ENCODE data around the gene ANAPC15. TPM values are rescaled to one million over a fixed set of nuclear protein-coding genes. Genes with fewer than 3 reads are reported as not detected.

ANAPC15 gene
- total RNA-seq, 5 donors from 2014 or later (not counting 1 experiment from before 2014, with no cell fraction given) = 44.8 to 51.0 (median 47.7) TPM

- peak within 1 kb of the TSS; percentile 93 to 98 (median 93) for H3K4me3 Mint-ChIP-seq
Observed at GRCh38 chr11:72080326-72081183, 31.9 kb downstream of the ANAPC15 start, which contains the start of the genes LRRC51 and NUMA1. Gene LRRC51, plus strand, starts transcription at chr11:72080850. Its CDS starts 8,234 bp downstream, at chr11:72089084. Gene NUMA1, minus strand, starts transcription at chr11:72080542. Its CDS starts 44,599 bp downstream, at chr11:72035943.

GRCh38 chr11:72079819-72080325 is 32.6 kb downstream of the ANAPC15 start:
- Histone ChIP-seq H3K27me3 (replicated peaks in 1 of 2; ENCODE audit: control insufficient read depth in 2 of 2, extremely low read depth in 1 of 2, insufficient read depth in 2 of 2, low read length in 1 of 2) (no peaks in the 10 kb centered on the region), H3K9me3 (no peaks in the 10 kb centered on the region), H3K4me3 (ENCODE audit: control insufficient read depth in 1 of 2, extremely low read depth in 1 of 2, low read length in 1 of 2) (peak overlapping the region; percentile 71 to 83), H3K4me1 (ENCODE audit: control insufficient read depth in 1 of 2, extremely low read depth in 1 of 2, insufficient read depth in 2 of 2, low read length in 2 of 2) (peaks cover 13 to 25% of the 10 kb centered on the region in 2 experiments), H3K27ac (ENCODE audit: low read length) (peak overlapping the region; percentile 78), H3K36me3 (ENCODE audit: control insufficient read depth in 2 of 2, extremely low read depth in 1 of 2, insufficient read depth in 1 of 2, low read length in 1 of 2) (no peaks in the 10 kb centered on the region)
- Mint-ChIP-seq H3K27me3 (no peaks in the 10 kb centered on the region), H3K4me3 (peak overlapping the region; percentile 93 to 98 (median 93)), H3K27ac (peak overlapping the region; percentile 94 to 97), H3K9me3 (no peaks in the 10 kb centered on the region), H3K4me1 (peaks cover 48 to 62% (median 50%) of the 10 kb centered on the region in 3 donors), H3K36me3 (peaks cover 4% of the 10 kb centered on the region)
- ATAC-seq (replicated peaks in 1 of 4) (peak in 2 of 4 experiments; percentile 18 to 34), DNase-seq (peak in 20 of 35 experiments; percentile 9 to 57 (median 26))
- CTCF ChIA-PET = interaction anchor here in 1 of 2 donors (0.6 to 2.4 kb wide), 3 partner anchors 12 to 55 kb away, joined by 3 to 12 read pairs (median 8); no protein-coding TSS in a partner anchor
- POLR2A ChIA-PET = no interaction called here
- 0% methylated on average over 6 of the region's 16 CpGs for WGBS (ENCODE audit: insufficient coverage)

More at GRCh38 chr11:72080326-72081183, 31.9 kb downstream of the ANAPC15 start, which contains the start of the genes LRRC51 and NUMA1:
- Histone ChIP-seq H3K9me3 (no peaks in the 10 kb centered on the region), H3K36me3 (ENCODE audit: control insufficient read depth in 2 of 2, extremely low read depth in 1 of 2, insufficient read depth in 1 of 2, low read length in 1 of 2) (peaks cover 0 to 3% of the 10 kb centered on the region in 2 donors), H3K27me3 (replicated peaks in 1 of 2; ENCODE audit: control insufficient read depth in 2 of 2, extremely low read depth in 1 of 2, insufficient read depth in 2 of 2, low read length in 1 of 2) (no peaks in the 10 kb centered on the region), H3K4me3 (ENCODE audit: control insufficient read depth in 1 of 2, extremely low read depth in 1 of 2, low read length in 1 of 2) (peak within 1 kb of the TSS; percentile 71 to 83), H3K4me1 (ENCODE audit: control insufficient read depth in 1 of 2, extremely low read depth in 1 of 2, insufficient read depth in 2 of 2, low read length in 2 of 2) (peaks cover 9 to 21% of the 10 kb centered on the region in 2 experiments), H3K27ac (ENCODE audit: low read length) (peak within 1 kb of the TSS; percentile 78)
- WGBS (ENCODE audit: insufficient coverage) = 2% methylated on average over 50 of the region's 60 CpGs
- ATAC-seq (replicated peaks in 1 of 4) (peak; percentile 89 to 92 (median 91)), DNase-seq (peak; percentile 96 to 100 (median 99))
- Mint-ChIP-seq H3K36me3 (peaks cover 3% of the 10 kb centered on the region), H3K27ac (peak within 1 kb of the TSS; percentile 94 to 97), H3K9me3 (no peaks in the 10 kb centered on the region), H3K27me3 (no peaks in the 10 kb centered on the region), H3K4me1 (peaks cover 48 to 57% (median 50%) of the 10 kb centered on the region in 3 donors)
- ChIA-PET POLR2A (interaction anchor here in 1 of 2 donors (0.6 kb wide), 1 partner anchor 56 kb away, joined by 4 read pairs; no protein-coding TSS in a partner anchor), CTCF (interaction anchor here in 1 of 2 donors (1.1 to 2.4 kb wide), 2 partner anchors 40 to 55 kb away, joined by 8 to 12 read pairs; no protein-coding TSS in a partner anchor)

GRCh38 chr11:72078477-72078876 is 34.0 kb downstream of the ANAPC15 start:
- Histone ChIP-seq H3K27me3 (replicated peaks in 1 of 2; ENCODE audit: control insufficient read depth in 2 of 2, extremely low read depth in 1 of 2, insufficient read depth in 2 of 2, low read length in 1 of 2) (no peaks in the 10 kb centered on the region), H3K27ac (ENCODE audit: low read length) (no peak overlapping the region), H3K4me3 (ENCODE audit: control insufficient read depth in 1 of 2, extremely low read depth in 1 of 2, low read length in 1 of 2) (no peak overlapping the region), H3K4me1 (ENCODE audit: control insufficient read depth in 1 of 2, extremely low read depth in 1 of 2, insufficient read depth in 2 of 2, low read length in 2 of 2) (peaks cover 13 to 25% of the 10 kb centered on the region in 2 experiments), H3K9me3 (no peaks in the 10 kb centered on the region), H3K36me3 (ENCODE audit: control insufficient read depth in 2 of 2, extremely low read depth in 1 of 2, insufficient read depth in 1 of 2, low read length in 1 of 2) (no peaks in the 10 kb centered on the region)
- 96% methylated on average over 4 of the region's 6 CpGs for WGBS (ENCODE audit: insufficient coverage)
- ChIA-PET CTCF (interaction anchor here in 1 of 2 donors (0.6 to 2.4 kb wide), 7 partner anchors 11 to 145 kb away, joined by 4 to 12 read pairs (median 4); no protein-coding TSS in a partner anchor), POLR2A (interaction anchor here (0.5 to 0.6 kb wide), 3 partner anchors 38 to 67 kb away, joined by 3 read pairs; no protein-coding TSS in a partner anchor)
- Mint-ChIP-seq H3K4me3 (peak overlapping the region; percentile 31 to 98 (median 49)), H3K27ac (peak overlapping the region; percentile 2 to 11), H3K9me3 (no peaks in the 10 kb centered on the region), H3K36me3 (peaks cover 4% of the 10 kb centered on the region), H3K27me3 (no peaks in the 10 kb centered on the region), H3K4me1 (peaks cover 48 to 63% (median 50%) of the 10 kb centered on the region in 3 donors)
- no peak for ATAC-seq (replicated peaks in 1 of 4)
- DNase-seq = no peak

GRCh38 chr11:72075756-72076155 is 36.7 kb downstream of the ANAPC15 start:
- no peaks in the 10 kb centered on the region for H3K36me3 ChIP-seq (ENCODE audit: control insufficient read depth in 2 of 2, extremely low read depth in 1 of 2, insufficient read depth in 1 of 2, low read length in 1 of 2)
- peaks cover 8% of the 10 kb centered on the region for H3K36me3 Mint-ChIP-seq
- H3K27ac ChIP-seq (ENCODE audit: low read length) = no peak overlapping the region
- WGBS (ENCODE audit: insufficient coverage) = no CpG with 5 or more reads among the region's 4 CpGs
- no peak overlapping the region for H3K27ac Mint-ChIP-seq
- no peaks in the 10 kb centered on the region for H3K27me3 Mint-ChIP-seq
- H3K27me3 ChIP-seq (replicated peaks in 1 of 2; ENCODE audit: control insufficient read depth in 2 of 2, extremely low read depth in 1 of 2, insufficient read depth in 2 of 2, low read length in 1 of 2) = no peaks in the 10 kb centered on the region
- POLR2A ChIA-PET = no interaction called here
- no peaks in the 10 kb centered on the region for H3K9me3 ChIP-seq
- H3K4me1 Mint-ChIP-seq = peaks cover 29 to 60% (median 41%) of the 10 kb centered on the region in 3 donors
- no peak overlapping the region for H3K4me3 Mint-ChIP-seq
- H3K4me3 ChIP-seq (ENCODE audit: control insufficient read depth in 1 of 2, extremely low read depth in 1 of 2, low read length in 1 of 2) = no peak overlapping the region
- no peaks in the 10 kb centered on the region for H3K9me3 Mint-ChIP-seq
- CTCF ChIA-PET = interaction anchor here in 1 of 2 donors (1.2 kb wide), 1 partner anchor 15 kb away, joined by 4 read pairs; no protein-coding TSS in a partner anchor
- DNase-seq = no peak
- peaks cover 8 to 24% of the 10 kb centered on the region in 2 experiments for H3K4me1 ChIP-seq (ENCODE audit: control insufficient read depth in 1 of 2, extremely low read depth in 1 of 2, insufficient read depth in 2 of 2, low read length in 2 of 2)
- no peak for ATAC-seq (replicated peaks in 1 of 4)

GRCh38 chr11:72075109-72075508 is 37.4 kb downstream of the ANAPC15 start:
- Mint-ChIP-seq H3K4me3 (no peak overlapping the region), H3K4me1 (peaks cover 28 to 58% (median 37%) of the 10 kb centered on the region in 3 donors), H3K27ac (no peak overlapping the region), H3K9me3 (no peaks in the 10 kb centered on the region), H3K27me3 (no peaks in the 10 kb centered on the region), H3K36me3 (peaks cover 10% of the 10 kb centered on the region)
- Histone ChIP-seq H3K9me3 (no peaks in the 10 kb centered on the region), H3K27ac (ENCODE audit: low read length) (no peak overlapping the region), H3K36me3 (ENCODE audit: control insufficient read depth in 2 of 2, extremely low read depth in 1 of 2, insufficient read depth in 1 of 2, low read length in 1 of 2) (no peaks in the 10 kb centered on the region), H3K4me1 (ENCODE audit: control insufficient read depth in 1 of 2, extremely low read depth in 1 of 2, insufficient read depth in 2 of 2, low read length in 2 of 2) (peaks cover 8 to 22% of the 10 kb centered on the region in 2 experiments), H3K27me3 (replicated peaks in 1 of 2; ENCODE audit: control insufficient read depth in 2 of 2, extremely low read depth in 1 of 2, insufficient read depth in 2 of 2, low read length in 1 of 2) (no peaks in the 10 kb centered on the region), H3K4me3 (ENCODE audit: control insufficient read depth in 1 of 2, extremely low read depth in 1 of 2, low read length in 1 of 2) (no peak overlapping the region)
- no CpG with 5 or more reads among the region's 1 CpG for WGBS (ENCODE audit: insufficient coverage)
- ATAC-seq (replicated peaks in 1 of 4) (no peak), DNase-seq (peak in 2 of 35 experiments; percentile 9 to 28)
- POLR2A ChIA-PET = interaction anchor here in 1 of 2 donors (0.5 to 0.8 kb wide), 2 partner anchors 11 to 34 kb away, joined by 3 to 5 read pairs; no protein-coding TSS in a partner anchor
- CTCF ChIA-PET = interaction anchor here (0.7 to 1.2 kb wide), 3 partner anchors 10 to 36 kb away, joined by 3 to 4 read pairs (median 3); no protein-coding TSS in a partner anchor

Measured in T-cell (primary cell).